ENCODE measurements around the gene SIMC1.

SIMC1 gene

DNA sequence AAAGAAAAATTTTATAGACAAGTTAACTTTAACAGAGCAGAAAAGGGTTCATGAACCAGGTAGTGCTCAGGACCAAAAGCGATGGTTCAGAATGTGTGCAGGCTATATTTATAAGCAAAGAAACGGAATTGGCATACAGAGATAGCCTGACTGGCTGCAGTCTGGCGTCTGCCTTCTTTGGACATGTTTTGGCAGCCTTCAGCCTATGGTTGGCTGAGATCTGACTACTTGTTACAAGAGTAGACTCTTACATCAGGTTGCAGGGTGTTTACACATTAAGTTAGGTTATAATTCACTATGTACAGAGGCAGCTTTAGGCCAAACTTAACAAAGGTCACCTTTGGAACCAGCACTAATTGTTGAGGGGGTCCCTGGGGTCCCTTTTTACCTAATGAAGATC, 143.2 kb downstream of the SIMC1 start:
- no peak for DNase-seq
- Histone ChIP-seq H3K79me2 (ENCODE audit: low read length) (peaks cover 25% of the 10 kb centered on the region), H3F3A (ENCODE audit: insufficient read depth, low read length) (0 out of 2 replicates have a peak, but pooled peaks cover 5% of the 10 kb centered on the region), H3K27me3 (replicated peaks; ENCODE audit: insufficient read depth, low read length) (no peaks in the 10 kb centered on the region), H3K9me2 (replicated peaks; ENCODE audit: insufficient read depth, low read length) (no peaks in the 10 kb centered on the region), H3K9ac (ENCODE audit: low read length) (no peak overlapping the region), H3K36me3 (replicated peaks; ENCODE audit: insufficient read depth, low read length) (peaks cover 10% of the 10 kb centered on the region; the same call in 1 of the 2 replicates), H4K20me1 (ENCODE audit: insufficient read depth, low read length) (peaks cover 8% of the 10 kb centered on the region; the same call in 1 of the 2 replicates), H3K4me3 (ENCODE audit: low read length) (no peak overlapping the region), H3K9me3 (replicated peaks; ENCODE audit: insufficient read depth, low read length) (no peaks in the 10 kb centered on the region), H3K4me1 (ENCODE audit: low read length) (no peaks in the 10 kb centered on the region), H3K27ac (ENCODE audit: low read length) (no peak overlapping the region), H2AFZ (ENCODE audit: low read length) (no peak overlapping the region), H3K4me2 (ENCODE audit: low read depth, low read length) (no peak overlapping the region)
- TF ChIP-seq EZH2 (optimal IDR thresholded peaks at IDR 0.05; ENCODE audit: low read depth, low read length) = no peak
- TF ChIP-seq, protein P1, sequence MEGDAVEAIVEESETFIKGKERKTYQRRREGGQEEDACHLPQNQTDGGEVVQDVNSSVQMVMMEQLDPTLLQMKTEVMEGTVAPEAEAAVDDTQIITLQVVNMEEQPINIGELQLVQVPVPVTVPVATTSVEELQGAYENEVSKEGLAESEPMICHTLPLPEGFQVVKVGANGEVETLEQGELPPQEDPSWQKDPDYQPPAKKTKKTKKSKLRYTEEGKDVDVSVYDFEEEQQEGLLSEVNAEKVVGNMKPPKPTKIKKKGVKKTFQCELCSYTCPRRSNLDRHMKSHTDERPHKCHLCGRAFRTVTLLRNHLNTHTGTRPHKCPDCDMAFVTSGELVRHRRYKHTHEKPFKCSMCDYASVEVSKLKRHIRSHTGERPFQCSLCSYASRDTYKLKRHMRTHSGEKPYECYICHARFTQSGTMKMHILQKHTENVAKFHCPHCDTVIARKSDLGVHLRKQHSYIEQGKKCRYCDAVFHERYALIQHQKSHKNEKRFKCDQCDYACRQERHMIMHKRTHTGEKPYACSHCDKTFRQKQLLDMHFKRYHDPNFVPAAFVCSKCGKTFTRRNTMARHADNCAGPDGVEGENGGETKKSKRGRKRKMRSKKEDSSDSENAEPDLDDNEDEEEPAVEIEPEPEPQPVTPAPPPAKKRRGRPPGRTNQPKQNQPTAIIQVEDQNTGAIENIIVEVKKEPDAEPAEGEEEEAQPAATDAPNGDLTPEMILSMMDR (IDR thresholded peaks at IDR 0.05; ENCODE audit: low read length) = no peak
- TF ChIP-seq EZH2phosphoT487 (IDR thresholded peaks at IDR 0.05; ENCODE audit: low read length) = no peak

DNA sequence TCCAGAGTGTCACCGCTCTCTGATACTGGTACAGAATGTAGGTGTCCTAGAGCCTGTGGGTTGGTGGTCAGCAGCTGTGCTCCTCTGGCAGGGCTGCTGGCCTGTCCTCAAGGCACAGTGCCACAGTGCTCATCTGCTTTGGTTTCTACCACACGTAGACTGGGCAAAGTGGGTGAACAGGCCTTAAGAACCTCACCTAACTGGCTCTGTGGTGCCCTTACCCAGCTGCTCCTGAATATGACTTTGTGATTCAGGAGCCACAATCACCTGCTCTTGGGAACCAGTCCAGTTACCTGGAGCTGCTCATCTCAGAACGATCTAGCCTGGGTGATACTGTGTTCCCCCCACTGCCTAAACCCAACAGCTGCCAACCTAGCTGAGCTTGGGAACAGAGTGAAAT, 143.8 kb downstream of the SIMC1 start:
- TF ChIP-seq EZH2 (optimal IDR thresholded peaks at IDR 0.05; ENCODE audit: low read depth, low read length) (no peak), EZH2phosphoT487 (IDR thresholded peaks at IDR 0.05; ENCODE audit: low read length) (no peak)
- TF ChIP-seq, protein P1 (IDR thresholded peaks at IDR 0.05; ENCODE audit: low read length) = no peak
- Histone ChIP-seq H3K36me3 (replicated peaks; ENCODE audit: insufficient read depth, low read length) (peaks cover 14% of the 10 kb centered on the region; the same call in 1 of the 2 replicates), H3K9ac (ENCODE audit: low read length) (no peak overlapping the region), H3K79me2 (ENCODE audit: low read length) (peaks cover 30% of the 10 kb centered on the region), H3K4me2 (ENCODE audit: low read depth, low read length) (no peak overlapping the region), H3K4me3 (ENCODE audit: low read length) (no peak overlapping the region), H3F3A (ENCODE audit: insufficient read depth, low read length) (0 out of 2 replicates have a peak, but pooled peaks cover 5% of the 10 kb centered on the region), H3K27ac (ENCODE audit: low read length) (no peak overlapping the region), H3K9me2 (replicated peaks; ENCODE audit: insufficient read depth, low read length) (no peaks in the 10 kb centered on the region), H4K20me1 (ENCODE audit: insufficient read depth, low read length) (peaks cover 8% of the 10 kb centered on the region; the same call in 1 of the 2 replicates), H3K27me3 (replicated peaks; ENCODE audit: insufficient read depth, low read length) (no peaks in the 10 kb centered on the region), H3K4me1 (ENCODE audit: low read length) (0 out of 2 replicates have a peak, but pooled peaks cover under 1% of the 10 kb centered on the region), H2AFZ (ENCODE audit: low read length) (no peak overlapping the region), H3K9me3 (replicated peaks; ENCODE audit: insufficient read depth, low read length) (no peaks in the 10 kb centered on the region)
- no peak for DNase-seq

DNA sequence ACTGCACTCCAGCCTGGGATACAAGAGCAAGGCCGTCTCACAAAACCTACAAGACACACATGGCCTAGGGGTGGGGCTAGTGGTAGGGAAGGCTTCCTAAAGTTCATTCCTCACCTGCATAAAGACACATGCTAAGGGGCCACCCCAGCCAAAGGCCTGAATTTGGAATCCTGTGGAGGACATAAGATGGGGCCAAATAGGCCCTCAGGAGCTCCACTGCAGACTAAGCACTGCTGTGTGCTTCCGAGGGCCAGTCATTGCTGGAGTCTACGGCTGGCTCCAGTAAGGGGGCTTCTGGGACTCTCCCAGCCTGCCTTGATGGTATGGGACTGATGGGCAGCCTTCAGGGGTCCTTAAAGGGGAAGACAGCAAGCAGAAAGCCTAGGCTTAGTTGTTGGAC, 144.5 kb downstream of the SIMC1 start:
- Histone ChIP-seq H3K36me3 (replicated peaks; ENCODE audit: insufficient read depth, low read length) (peaks cover 14% of the 10 kb centered on the region; the same call in 1 of the 2 replicates), H3K4me3 (ENCODE audit: low read length) (no peak overlapping the region)
- DNase-seq = no peak

More for the DNA sequence above, 144.5 kb downstream of the SIMC1 start:
- Histone ChIP-seq H3K9me2 (replicated peaks; ENCODE audit: insufficient read depth, low read length) (no peaks in the 10 kb centered on the region), H4K20me1 (ENCODE audit: insufficient read depth, low read length) (peaks cover 8% of the 10 kb centered on the region; the same call in 1 of the 2 replicates), H3K9ac (ENCODE audit: low read length) (no peak overlapping the region), H3K9me3 (replicated peaks; ENCODE audit: insufficient read depth, low read length) (no peaks in the 10 kb centered on the region), H3K79me2 (ENCODE audit: low read length) (peaks cover 38% of the 10 kb centered on the region), H3F3A (ENCODE audit: insufficient read depth, low read length) (0 out of 2 replicates have a peak, but pooled peaks cover 5% of the 10 kb centered on the region), H3K27me3 (replicated peaks; ENCODE audit: insufficient read depth, low read length) (no peaks in the 10 kb centered on the region), H3K4me2 (ENCODE audit: low read depth, low read length) (no peak overlapping the region), H2AFZ (ENCODE audit: low read length) (no peak overlapping the region), H3K27ac (ENCODE audit: low read length) (no peak overlapping the region), H3K4me1 (ENCODE audit: low read length) (peaks cover 5% of the 10 kb centered on the region; the same call in 1 of the 2 replicates)
- TF ChIP-seq, protein P1 (IDR thresholded peaks at IDR 0.05; ENCODE audit: low read length) = no peak
- TF ChIP-seq EZH2 (optimal IDR thresholded peaks at IDR 0.05; ENCODE audit: low read depth, low read length) (no peak), EZH2phosphoT487 (IDR thresholded peaks at IDR 0.05; ENCODE audit: low read length) (no peak)

All from MM.1S (cell line).